Neural cell (in vitro differentiated cells): ENCODE data around the gene EPB42. TPM values are rescaled to one million over a fixed set of nuclear protein-coding genes. Genes with fewer than 3 reads are reported as not detected.
"Not testable (repeated sequence)": the region's sequence is repeated elsewhere in the genome, so short reads cannot be mapped to it uniquely, and the experiment has no call there.

Experiments used
- H2AFZ ChIP-seq: fragments of 200-600, 300-800 bp; sonication (generic), shearing (Covaris generic); 2 replicates; pipeline ENCODE4 v1.6.0; 2014; ENCODE audit warnings: low read depth, mild to moderate bottlenecking, antibody characterized with exemption, low read length, moderate library complexity
- H3F3A ChIP-seq: fragments of 200-600 bp; shearing (Covaris generic); 2 replicates; pipeline ENCODE4 v1.6.1; 2016; ENCODE audit warnings: mild to moderate bottlenecking, moderate library complexity, mixed read lengths, antibody characterized with exemption, low read length; ENCODE audit not compliant: insufficient read depth, poor library complexity, severe bottlenecking
- H3K27ac ChIP-seq: fragments of 200-600, 300-800 bp; sonication (generic), shearing (Covaris generic); 2 replicates; pipeline ENCODE4 v1.5.1; 2014; ENCODE audit warnings: mild to moderate bottlenecking, low read length, moderate library complexity
- H3K27me3 ChIP-seq: fragments of 300-800, 200-600 bp; sonication (generic), shearing (Covaris generic); 2 replicates; pipeline ENCODE4 v1.6.0; 2014; ENCODE audit warnings: mild to moderate bottlenecking, low read depth, low read length, moderate library complexity; ENCODE audit not compliant: insufficient read depth
- H3K36me3 ChIP-seq: fragments of 300-800, 200-600 bp; sonication (generic), shearing (Covaris generic); 2 replicates; pipeline ENCODE4 v1.5.1; 2014; ENCODE audit warnings: mild to moderate bottlenecking, antibody characterized with exemption, low read length, moderate library complexity; ENCODE audit not compliant: insufficient read depth
- H3K4me2 ChIP-seq: fragments of 300-800, 200-600 bp; sonication (generic), shearing (Covaris generic); 2 replicates; pipeline ENCODE4 v1.6.0; 2014; ENCODE audit warnings: mild to moderate bottlenecking, low read length
- H3K4me3 ChIP-seq: fragments of 300-800, 200-600 bp; sonication (generic), shearing (Covaris generic); 2 replicates; pipeline ENCODE4 v1.5.1; 2014; ENCODE audit warnings: mild to moderate bottlenecking, low read length, moderate library complexity
- H3K79me2 ChIP-seq: fragments of 200-600 bp; shearing (Covaris generic); replicated peaks from 2 replicates; pipeline ENCODE4 v1.6.0; 2014; ENCODE audit warnings: mild to moderate bottlenecking, low read length, moderate library complexity; ENCODE audit not compliant: insufficient read depth
- H3K9ac ChIP-seq: fragments of 300-800, 200-600 bp; sonication (generic), shearing (Covaris generic); 2 replicates; pipeline ENCODE4 v1.6.1; 2016; ENCODE audit warnings: mild to moderate bottlenecking, low read length, mixed read lengths
- H3K9me2 ChIP-seq: fragments of 200-600 bp; shearing (Covaris generic); 2 replicates; pipeline ENCODE4 v1.6.1; 2016; ENCODE audit warnings: mild to moderate bottlenecking, low read length, mixed read lengths; ENCODE audit not compliant: insufficient read depth
- H3K9me3 ChIP-seq: fragments of 200-600, 300-800 bp; sonication (generic), shearing (Covaris generic); 2 replicates; pipeline ENCODE4 v1.6.1; 2016; ENCODE audit warnings: mild to moderate bottlenecking, mixed run types, low read length, moderate library complexity, mixed read lengths
- H4K20me1 ChIP-seq: fragments of 200-600 bp; shearing (Covaris generic); 2 replicates; pipeline ENCODE4 v1.6.1; 2016; ENCODE audit warnings: mild to moderate bottlenecking, mixed run types; ENCODE audit not compliant: insufficient read depth
- CTCF ChIP-seq: fragments of 450-650 bp; IDR thresholded peaks from 2 replicates; pipeline ENCODE4 v1.5.1; 2014; ENCODE audit warnings: antibody characterized with exemption, mild to moderate bottlenecking, moderate library complexity; ENCODE audit not compliant: poor library complexity, severe bottlenecking
- EP300 ChIP-seq: fragments of 450-650 bp; conservative IDR thresholded peaks from 2 replicates; pipeline ENCODE4 v1.6.1; 2014; ENCODE audit warnings: antibody characterized with exemption, mild to moderate bottlenecking, moderate library complexity; ENCODE audit not compliant: poor library complexity, severe bottlenecking
- EZH2 ChIP-seq: fragments of 200-600, 300-800 bp; shearing (Covaris generic), sonication (generic); IDR thresholded peaks from 2 replicates; pipeline ENCODE4 v1.6.1; 2014; ENCODE audit warnings: antibody characterized with exemption, low read length, borderline replicate concordance, mild to moderate bottlenecking; ENCODE audit not compliant: insufficient read depth, poor library complexity, severe bottlenecking
- MXI1 ChIP-seq: fragments of 450-650 bp; conservative IDR thresholded peaks from 2 replicates; pipeline ENCODE4 v1.6.1; 2014; ENCODE audit warnings: antibody characterized with exemption, mild to moderate bottlenecking; ENCODE audit not compliant: poor library complexity, severe bottlenecking
- POLR2AphosphoS5 ChIP-seq: IDR thresholded peaks from 2 replicates; pipeline ENCODE4 v1.6.1; 2012
- RAD21 ChIP-seq: fragments of 450-650 bp; conservative IDR thresholded peaks from 2 replicates; pipeline ENCODE4 v1.6.1; 2014; ENCODE audit warnings: antibody characterized with exemption, mild to moderate bottlenecking, moderate library complexity
- REST ChIP-seq: IDR thresholded peaks from 2 replicates; pipeline ENCODE4 v1.6.1; 2012; ENCODE audit warnings: borderline replicate concordance
- SMC3 ChIP-seq: fragments of 450-650 bp; conservative IDR thresholded peaks from 2 replicates; pipeline ENCODE4 v1.6.1; 2014; ENCODE audit warnings: antibody characterized with exemption, mild to moderate bottlenecking, moderate library complexity; ENCODE audit not compliant: poor library complexity
- TAF1 ChIP-seq: IDR thresholded peaks from 2 replicates; pipeline ENCODE4 v1.6.1; 2012; ENCODE audit warnings: low read depth
- polyA plus RNA-seq: library from polyadenylated mRNA; depleted of rRNA; stranded (reverse); fragments of >200 nt; gene quantifications from 2 replicates; pipeline ENCODE4 v1.2.3, GENCODE V29; 2014

The EPB42 gene
- polyA plus RNA-seq, 1 donor from 2014 or later = not detected

GRCh38 chr15:43229977-43230376 lies 9.2 kb upstream of the EPB42 start:
- TF ChIP-seq RAD21 (no peak), EP300 (no peak), EZH2 (no peak), CTCF (no peak), TAF1 (no peak), MXI1 (no peak), SMC3 (no peak), REST (no peak), POLR2AphosphoS5 (no peak)
- Histone ChIP-seq H3K9me2 (no peaks in the 10 kb centered on the region), H3K36me3 (no peaks in the 10 kb centered on the region), H4K20me1 (no peaks in the 10 kb centered on the region), H3K4me2 (no peak overlapping the region), H3K27ac (no peak overlapping the region), H2AFZ (no peak overlapping the region), H3F3A (no peaks in the 10 kb centered on the region), H3K9me3 (no peaks in the 10 kb centered on the region), H3K4me3 (no peak overlapping the region), H3K9ac (no peak overlapping the region), H3K27me3 (no peaks in the 10 kb centered on the region), H3K79me2 (no peaks in the 10 kb centered on the region)

GRCh38 chr15:43226436-43227305 lies 5.9 kb upstream of the EPB42 start:
- no peaks in the 10 kb centered on the region for H3K79me2 ChIP-seq
- H2AFZ ChIP-seq = no peak overlapping the region
- no peaks in the 10 kb centered on the region for H3K36me3 ChIP-seq
- no peak for TF ChIP-seq EZH2
- no peak for TF ChIP-seq POLR2AphosphoS5
- no peak for TF ChIP-seq TAF1
- no peak for TF ChIP-seq SMC3
- no peak for TF ChIP-seq REST
- no peak for TF ChIP-seq CTCF
- no peak for TF ChIP-seq MXI1
- TF ChIP-seq EP300 = no peak
- no peak for TF ChIP-seq RAD21
- no peak overlapping the region for H3K9ac ChIP-seq
- no peaks in the 10 kb centered on the region for H3K27me3 ChIP-seq
- no peak overlapping the region for H3K4me2 ChIP-seq
- no peaks in the 10 kb centered on the region for H3F3A ChIP-seq
- no peaks in the 10 kb centered on the region for H4K20me1 ChIP-seq
- no peaks in the 10 kb centered on the region for H3K9me3 ChIP-seq
- H3K27ac ChIP-seq = no peak overlapping the region
- no peak overlapping the region for H3K4me3 ChIP-seq
- no peaks in the 10 kb centered on the region for H3K9me2 ChIP-seq

- not testable (repeated sequence) for H2AFZ ChIP-seq, H3K9me3 ChIP-seq, H3K36me3 ChIP-seq, H3K4me3 ChIP-seq, H3K9ac ChIP-seq, H4K20me1 ChIP-seq, H3K4me2 ChIP-seq, H3F3A ChIP-seq, H3K79me2 ChIP-seq, H3K27ac ChIP-seq, H3K27me3 ChIP-seq, H3K9me2 ChIP-seq
These were observed 5.1 kb upstream of the EPB42 start for GRCh38 chr15:43225950-43226255.
